ENCODE results near the gene RAD18. TPM values are rescaled to one million over a fixed set of nuclear protein-coding genes. Genes with fewer than 3 reads are reported as not detected.

Gene RAD18
- total RNA-seq, 2 donors from 2014 or later, result 44.5 to 51.7 TPM

- ATAC-seq (replicated peaks in 1 of 2) (no peak), DNase-seq (no peak)
- no peak overlapping the region for H3K27ac Mint-ChIP-seq
- H3K4me3 Mint-ChIP-seq, result no peak overlapping the region
- H3K36me3 Mint-ChIP-seq (ENCODE audit: insufficient read depth in 2 of 2), result peaks cover 0 to 1% of the 10 kb centered on the region in 2 donors
- H3K4me1 Mint-ChIP-seq (ENCODE audit: low read depth), result peaks cover 16% of the 10 kb centered on the region
- no peaks in the 10 kb centered on the region for H3K9me3 Mint-ChIP-seq
- peaks cover 10% of the 10 kb centered on the region for H3K27me3 Mint-ChIP-seq (ENCODE audit: low read depth)
Measured at GRCh38 chr3:8967553-8967952, 4.3 kb upstream of the RAD18 start.

- Mint-ChIP-seq H3K9me3 (no peaks in the 10 kb centered on the region), H3K4me1 (ENCODE audit: low read depth) (peaks cover 23% of the 10 kb centered on the region), H3K4me3 (no peak overlapping the region), H3K36me3 (ENCODE audit: insufficient read depth in 2 of 2) (peaks cover 0 to 1% of the 10 kb centered on the region in 2 donors), H3K27ac (no peak overlapping the region), H3K27me3 (ENCODE audit: low read depth) (peaks cover 10% of the 10 kb centered on the region)
- ATAC-seq (replicated peaks in 1 of 2) (no peak), DNase-seq (no peak)
Measured at GRCh38 chr3:8966820-8967348, 3.6 kb upstream of the RAD18 start.

- Mint-ChIP-seq H3K27ac (no peak overlapping the region), H3K4me1 (ENCODE audit: low read depth) (peaks cover 26% of the 10 kb centered on the region), H3K4me3 (no peak overlapping the region), H3K27me3 (ENCODE audit: low read depth) (peaks cover 10% of the 10 kb centered on the region), H3K36me3 (ENCODE audit: insufficient read depth in 2 of 2) (peaks cover 0 to 1% of the 10 kb centered on the region in 2 donors), H3K9me3 (no peaks in the 10 kb centered on the region)
- DNase-seq, result no peak
- ATAC-seq (replicated peaks in 1 of 2), result no peak
Measured at GRCh38 chr3:8966150-8966819, 3.0 kb upstream of the RAD18 start.

GRCh38 chr3:8964436-8965370 is 1.4 kb upstream of the RAD18 start:
- peaks cover 38% of the 10 kb centered on the region for H3K4me1 Mint-ChIP-seq (ENCODE audit: low read depth)
- H3K9me3 Mint-ChIP-seq, result no peaks in the 10 kb centered on the region
- ATAC-seq (replicated peaks in 1 of 2) (no peak), DNase-seq (no peak)
- peak overlapping the region; percentile 92 for H3K27ac Mint-ChIP-seq
- H3K27me3 Mint-ChIP-seq (ENCODE audit: low read depth), result peaks cover 10% of the 10 kb centered on the region
- H3K36me3 Mint-ChIP-seq (ENCODE audit: insufficient read depth in 2 of 2), result peaks cover 1 to 4% of the 10 kb centered on the region in 2 donors
- peak overlapping the region in 1 of 2 donors; percentile 98 for H3K4me3 Mint-ChIP-seq

- DNase-seq, result no peak
- ATAC-seq (replicated peaks in 1 of 2), result no peak
- peak overlapping the region; percentile 96 to 98 for H3K4me3 Mint-ChIP-seq
- H3K27ac Mint-ChIP-seq, result peak overlapping the region; percentile 92
- H3K36me3 Mint-ChIP-seq (ENCODE audit: insufficient read depth in 2 of 2), result peaks cover 1 to 17% of the 10 kb centered on the region in 2 donors
- no peaks in the 10 kb centered on the region for H3K9me3 Mint-ChIP-seq
- H3K27me3 Mint-ChIP-seq (ENCODE audit: low read depth), result no peaks in the 10 kb centered on the region
- peaks cover 55% of the 10 kb centered on the region for H3K4me1 Mint-ChIP-seq (ENCODE audit: low read depth)
Measured at GRCh38 chr3:8962226-8962861, 928 bp downstream of the RAD18 start.

- Mint-ChIP-seq H3K4me3 (no peak overlapping the region), H3K36me3 (ENCODE audit: insufficient read depth in 2 of 2) (peaks cover 1 to 26% of the 10 kb centered on the region in 2 donors), H3K9me3 (no peaks in the 10 kb centered on the region), H3K27me3 (ENCODE audit: low read depth) (no peaks in the 10 kb centered on the region), H3K4me1 (ENCODE audit: low read depth) (peaks cover 67% of the 10 kb centered on the region), H3K27ac (no peak overlapping the region)
- no peak for DNase-seq
- no peak for ATAC-seq (replicated peaks in 1 of 2)
Measured at GRCh38 chr3:8959668-8960067, 3.6 kb downstream of the RAD18 start.

GRCh38 chr3:8954938-8955763 is 8.1 kb downstream of the RAD18 start:
- ATAC-seq (replicated peaks in 1 of 2), result no peak
- H3K27me3 Mint-ChIP-seq (ENCODE audit: low read depth), result no peaks in the 10 kb centered on the region
- H3K36me3 Mint-ChIP-seq (ENCODE audit: insufficient read depth in 2 of 2), result peaks cover 0 to 32% of the 10 kb centered on the region in 2 donors
- H3K4me3 Mint-ChIP-seq, result no peak overlapping the region
- no peak for DNase-seq
- H3K27ac Mint-ChIP-seq, result no peak overlapping the region
- peaks cover 44% of the 10 kb centered on the region for H3K4me1 Mint-ChIP-seq (ENCODE audit: low read depth)
- no peaks in the 10 kb centered on the region for H3K9me3 Mint-ChIP-seq

- Mint-ChIP-seq H3K4me1 (ENCODE audit: low read depth) (peaks cover 27% of the 10 kb centered on the region), H3K4me3 (no peak overlapping the region), H3K9me3 (no peaks in the 10 kb centered on the region), H3K27me3 (ENCODE audit: low read depth) (no peaks in the 10 kb centered on the region), H3K27ac (no peak overlapping the region), H3K36me3 (ENCODE audit: insufficient read depth in 2 of 2) (peaks cover 0 to 20% of the 10 kb centered on the region in 2 donors)
- ATAC-seq (replicated peaks in 1 of 2) (no peak), DNase-seq (no peak)
Measured at GRCh38 chr3:8953313-8953712, 10.0 kb downstream of the RAD18 start.

GRCh38 chr3:8952130-8952529 is 11.1 kb downstream of the RAD18 start:
- H3K27ac Mint-ChIP-seq, result no peak overlapping the region
- ATAC-seq (replicated peaks in 1 of 2), result no peak

GRCh38 chr3:8945890-8946600 is 17.2 kb downstream of the RAD18 start:
- peaks cover 13 to 37% of the 10 kb centered on the region in 2 donors for H3K36me3 Mint-ChIP-seq (ENCODE audit: insufficient read depth in 2 of 2)
- H3K27me3 Mint-ChIP-seq (ENCODE audit: low read depth), result no peaks in the 10 kb centered on the region
- peak; percentile 34 to 52 for ATAC-seq (replicated peaks in 1 of 2)
- peaks cover 5% of the 10 kb centered on the region for H3K4me1 Mint-ChIP-seq (ENCODE audit: low read depth)
- no peak for DNase-seq
- H3K4me3 Mint-ChIP-seq, result no peak overlapping the region
- H3K9me3 Mint-ChIP-seq, result peaks cover 2 to 6% of the 10 kb centered on the region in 2 donors
- H3K27ac Mint-ChIP-seq, result no peak overlapping the region

More at GRCh38 chr3:8952130-8952529, 11.1 kb downstream of the RAD18 start:
- Mint-ChIP-seq H3K9me3 (no peaks in the 10 kb centered on the region), H3K4me3 (no peak overlapping the region), H3K36me3 (ENCODE audit: insufficient read depth in 2 of 2) (peaks cover 0 to 13% of the 10 kb centered on the region in 2 donors), H3K27me3 (ENCODE audit: low read depth) (no peaks in the 10 kb centered on the region), H3K4me1 (ENCODE audit: low read depth) (peaks cover 23% of the 10 kb centered on the region)
- no peak for DNase-seq

GRCh38 chr3:8942746-8943488 is 20.4 kb downstream of the RAD18 start:
- H3K27me3 Mint-ChIP-seq (ENCODE audit: low read depth), result no peaks in the 10 kb centered on the region
- no peak overlapping the region for H3K27ac Mint-ChIP-seq
- DNase-seq, result no peak
- no peaks in the 10 kb centered on the region for H3K4me1 Mint-ChIP-seq (ENCODE audit: low read depth)
- peaks cover 2 to 6% of the 10 kb centered on the region in 2 donors for H3K9me3 Mint-ChIP-seq
- H3K4me3 Mint-ChIP-seq, result no peak overlapping the region
- ATAC-seq (replicated peaks in 1 of 2), result no peak
- H3K36me3 Mint-ChIP-seq (ENCODE audit: insufficient read depth in 2 of 2), result peaks cover 18 to 45% of the 10 kb centered on the region in 2 donors
